Measurements from ENCODE around the gene THBD.

Gene THBD

GRCh38 chr20:23083553-23084220, 34.2 kb upstream of the THBD start:
- DNase-seq, result no peak

- no peak for DNase-seq
These were observed 33.5 kb upstream of the THBD start for GRCh38 chr20:23082846-23083552.

GRCh38 chr20:23081263-23081819, 31.9 kb upstream of the THBD start:
- DNase-seq, result no peak

- DNase-seq, result no peak
These were observed 31.0 kb upstream of the THBD start for GRCh38 chr20:23080521-23080920.

GRCh38 chr20:23079926-23080325, 30.5 kb upstream of the THBD start:
- no peak for DNase-seq

- no peak for DNase-seq
These were observed 29.5 kb upstream of the THBD start for GRCh38 chr20:23079016-23079351.

- DNase-seq, result no peak
These were observed 29.0 kb upstream of the THBD start for GRCh38 chr20:23078351-23079015.

GRCh38 chr20:23077277-23077676, 27.8 kb upstream of the THBD start:
- no peak for DNase-seq

- DNase-seq, result no peak
These were observed 24.6 kb upstream of the THBD start for GRCh38 chr20:23074052-23074451.

- no peak for DNase-seq
These were observed 23.6 kb upstream of the THBD start for GRCh38 chr20:23072892-23073586.

GRCh38 chr20:23071996-23072395, 22.5 kb upstream of the THBD start:
- no peak for DNase-seq

GRCh38 chr20:23071398-23071797, 21.9 kb upstream of the THBD start:
- DNase-seq, result no peak

GRCh38 chr20:23069108-23069507, 19.6 kb upstream of the THBD start:
- DNase-seq, result no peak

GRCh38 chr20:23068283-23068682, 18.8 kb upstream of the THBD start:
- no peak for DNase-seq

- no peak for DNase-seq
These were observed 17.3 kb upstream of the THBD start for GRCh38 chr20:23066772-23067171.

GRCh38 chr20:23065266-23066201, 16.1 kb upstream of the THBD start:
- no peak for DNase-seq

- DNase-seq, result no peak
These were observed 14.1 kb upstream of the THBD start for GRCh38 chr20:23063581-23063980.

GRCh38 chr20:23063168-23063567, 13.7 kb upstream of the THBD start:
- DNase-seq, result no peak

GRCh38 chr20:23062632-23063031, 13.2 kb upstream of the THBD start:
- no peak for DNase-seq

- DNase-seq, result no peak
These were observed 12.5 kb upstream of the THBD start for GRCh38 chr20:23061734-23062561.

GRCh38 chr20:23061262-23061661, 11.8 kb upstream of the THBD start:
- DNase-seq, result no peak

Data from activated CD4-positive, alpha-beta T cell treated with anti-CD3 and anti-CD28 coated beads for 4 hours (primary cell).